Stimulated activated naive CD8-positive, alpha-beta T cell treated with anti-CD3 and anti-CD28 coated beads, Interleukin-15, amount 100 ng/mL, for 72 hours (primary cell): ENCODE data around the gene CSTF2.
A peak's percentile ranks its signal among the peaks of the same experiment; 100 is the strongest.
"Not testable (repeated sequence)": the region's sequence is repeated elsewhere in the genome, so short reads cannot be mapped to it uniquely, and the experiment has no call there.

Experiments used
- ATAC-seq: fragments of 150-1000 bp; cut with Tn5 transposase; 2 replicates; pipeline ENCODE4 v1.10.0; 2021; ENCODE audit warnings: mild to moderate bottlenecking, moderate library complexity
- DNase-seq, 2 donors: peaks; one replicate each; pipeline ENCODE4 v3.0.0; 2021 to 2022
- H3K27ac Mint-ChIP-seq, 2 donors: one replicate each; pipeline ENCODE4 v1.8.0; 2022; ENCODE audit warnings: mild to moderate bottlenecking in 2 of 2, mixed read lengths in 2 of 2, moderate library complexity in 2 of 2
- H3K27me3 Mint-ChIP-seq: one replicate; pipeline ENCODE4 v1.8.0; 2022; ENCODE audit warnings: mixed read lengths
- H3K4me1 Mint-ChIP-seq: one replicate; pipeline ENCODE4 v1.8.0; 2022; ENCODE audit warnings: mild to moderate bottlenecking, mixed read lengths
- H3K4me3 Mint-ChIP-seq, 2 donors: one replicate each; pipeline ENCODE4 v1.8.0; 2022; ENCODE audit warnings: mild to moderate bottlenecking in 2 of 2, mixed read lengths in 2 of 2, moderate library complexity in 1 of 2
- H3K9me3 Mint-ChIP-seq, 2 donors: one replicate each; pipeline ENCODE4 v1.8.0; 2022; ENCODE audit warnings: mixed read lengths in 2 of 2

Gene CSTF2

GRCh38 chrX:100819837-100820666 is at the start of gene CSTF2:
Gene CSTF2, plus strand, starts transcription at chrX:100820391. Its CDS starts 26 bp downstream, at chrX:100820417.
- ATAC-seq (peak; percentile 99), DNase-seq (peak; percentile 70 to 84)
- H3K4me3 Mint-ChIP-seq = peak within 1 kb of the TSS; percentile 88 to 92
- H3K4me1 Mint-ChIP-seq = peaks cover 8% of the 10 kb centered on the region
- H3K27me3 Mint-ChIP-seq = peaks cover 3% of the 10 kb centered on the region
- no peaks in the 10 kb centered on the region for H3K9me3 Mint-ChIP-seq
- H3K27ac Mint-ChIP-seq = peak within 1 kb of the TSS; percentile 75 to 95

- H3K27me3 Mint-ChIP-seq, H3K27ac Mint-ChIP-seq, DNase-seq, ATAC-seq, H3K9me3 Mint-ChIP-seq, H3K4me3 Mint-ChIP-seq, H3K4me1 Mint-ChIP-seq: not testable (repeated sequence)
Measured at GRCh38 chrX:100796371-100796770, 23.8 kb upstream of the CSTF2 start.

- H3K9me3 Mint-ChIP-seq = no peaks in the 10 kb centered on the region
- H3K4me3 Mint-ChIP-seq = no peak overlapping the region
- peaks cover 12% of the 10 kb centered on the region for H3K27me3 Mint-ChIP-seq
- H3K4me1 Mint-ChIP-seq = no peaks in the 10 kb centered on the region
- DNase-seq (no peak), ATAC-seq (no peak)
- H3K27ac Mint-ChIP-seq = peak overlapping the region in 1 of 2 donors; percentile 43
Measured at GRCh38 chrX:100797359-100797758, 22.8 kb upstream of the CSTF2 start.

- no peak for ATAC-seq
- peaks cover 19% of the 10 kb centered on the region for H3K27me3 Mint-ChIP-seq
Measured at GRCh38 chrX:100798484-100799214, 21.5 kb upstream of the CSTF2 start.

GRCh38 chrX:100802843-100803242 is 17.3 kb upstream of the CSTF2 start:
- Mint-ChIP-seq H3K4me1 (no peaks in the 10 kb centered on the region), H3K27ac (no peak overlapping the region), H3K4me3 (no peak overlapping the region), H3K27me3 (peaks cover 38% of the 10 kb centered on the region), H3K9me3 (peaks cover 0 to 24% of the 10 kb centered on the region in 2 donors)
- DNase-seq (no peak), ATAC-seq (no peak)

More at GRCh38 chrX:100798484-100799214, 21.5 kb upstream of the CSTF2 start:
- no peak for DNase-seq
- Mint-ChIP-seq H3K4me1 (no peaks in the 10 kb centered on the region), H3K27ac (no peak overlapping the region), H3K9me3 (no peaks in the 10 kb centered on the region), H3K4me3 (no peak overlapping the region)

GRCh38 chrX:100804780-100805179 is 15.4 kb upstream of the CSTF2 start:
- Mint-ChIP-seq H3K4me3 (no peak overlapping the region), H3K9me3 (peaks cover 5 to 39% of the 10 kb centered on the region in 2 donors), H3K27ac (no peak overlapping the region), H3K4me1 (no peaks in the 10 kb centered on the region), H3K27me3 (peaks cover 57% of the 10 kb centered on the region)
- ATAC-seq = no peak
- no peak for DNase-seq

GRCh38 chrX:100808265-100808664 is 11.9 kb upstream of the CSTF2 start:
- peaks cover 10 to 39% of the 10 kb centered on the region in 2 donors for H3K9me3 Mint-ChIP-seq
- H3K4me3 Mint-ChIP-seq, ATAC-seq, DNase-seq, H3K4me1 Mint-ChIP-seq, H3K27ac Mint-ChIP-seq: not testable (repeated sequence)
- H3K27me3 Mint-ChIP-seq = peaks cover 67% of the 10 kb centered on the region

GRCh38 chrX:100812216-100813158 is 7.7 kb upstream of the CSTF2 start:
- ATAC-seq (no peak), DNase-seq (no peak)
- Mint-ChIP-seq H3K4me1 (no peaks in the 10 kb centered on the region), H3K4me3 (no peak overlapping the region), H3K9me3 (peaks cover 10 to 19% of the 10 kb centered on the region in 2 donors), H3K27me3 (peaks cover 66% of the 10 kb centered on the region), H3K27ac (no peak overlapping the region)

- Mint-ChIP-seq H3K27ac (no peak overlapping the region), H3K4me3 (no peak overlapping the region), H3K27me3 (peaks cover 22% of the 10 kb centered on the region), H3K9me3 (no peaks in the 10 kb centered on the region), H3K4me1 (peaks cover 8% of the 10 kb centered on the region)
- DNase-seq (no peak), ATAC-seq (no peak)
Measured at GRCh38 chrX:100817340-100817739, 2.9 kb upstream of the CSTF2 start.

GRCh38 chrX:100819534-100819836 is 706 bp upstream of the CSTF2 start:
- Mint-ChIP-seq H3K9me3 (no peaks in the 10 kb centered on the region), H3K27me3 (peaks cover 9% of the 10 kb centered on the region), H3K4me3 (peak overlapping the region; percentile 88 to 92), H3K4me1 (peaks cover 8% of the 10 kb centered on the region), H3K27ac (peak overlapping the region; percentile 75 to 95)
- DNase-seq (no peak), ATAC-seq (no peak)

- no peaks in the 10 kb centered on the region for H3K27me3 Mint-ChIP-seq
- peak overlapping the region; percentile 88 to 98 for H3K27ac Mint-ChIP-seq
- peak overlapping the region; percentile 64 to 65 for H3K4me3 Mint-ChIP-seq
- peaks cover 31% of the 10 kb centered on the region for H3K4me1 Mint-ChIP-seq
- no peaks in the 10 kb centered on the region for H3K9me3 Mint-ChIP-seq
- peak; percentile 93 for ATAC-seq
- peak; percentile 3 to 33 for DNase-seq
Measured at GRCh38 chrX:100829730-100830129, 9.5 kb downstream of the CSTF2 start.

- peak; percentile 29 for ATAC-seq
- H3K4me3 Mint-ChIP-seq = peak overlapping the region; percentile 64 to 65
- no peak for DNase-seq
Measured at GRCh38 chrX:100830143-100830542, 10.0 kb downstream of the CSTF2 start.

GRCh38 chrX:100830547-100830946 is 10.4 kb downstream of the CSTF2 start:
- Mint-ChIP-seq H3K27me3 (no peaks in the 10 kb centered on the region), H3K4me1 (peaks cover 31% of the 10 kb centered on the region), H3K4me3 (peak overlapping the region; percentile 59 to 72), H3K27ac (peak overlapping the region in 1 of 2 donors; percentile 98), H3K9me3 (no peaks in the 10 kb centered on the region)
- ATAC-seq = no peak
- no peak for DNase-seq

More at GRCh38 chrX:100830143-100830542, 10.0 kb downstream of the CSTF2 start:
- Mint-ChIP-seq H3K9me3 (no peaks in the 10 kb centered on the region), H3K27ac (peak overlapping the region; percentile 88 to 98), H3K4me1 (peaks cover 31% of the 10 kb centered on the region), H3K27me3 (no peaks in the 10 kb centered on the region)

- H3K27me3 Mint-ChIP-seq = no peaks in the 10 kb centered on the region
- H3K4me3 Mint-ChIP-seq = no peak overlapping the region
- ATAC-seq (peak; percentile 37), DNase-seq (no peak)
- no peaks in the 10 kb centered on the region for H3K9me3 Mint-ChIP-seq
- peak overlapping the region in 1 of 2 donors; percentile 33 for H3K27ac Mint-ChIP-seq
- peaks cover 31% of the 10 kb centered on the region for H3K4me1 Mint-ChIP-seq
Measured at GRCh38 chrX:100831219-100831946, 11.2 kb downstream of the CSTF2 start.

- ATAC-seq (no peak), DNase-seq (no peak)
- no peak overlapping the region for H3K4me3 Mint-ChIP-seq
- no peaks in the 10 kb centered on the region for H3K9me3 Mint-ChIP-seq
- H3K27ac Mint-ChIP-seq = no peak overlapping the region
- no peaks in the 10 kb centered on the region for H3K27me3 Mint-ChIP-seq
- no peaks in the 10 kb centered on the region for H3K4me1 Mint-ChIP-seq
Measured at GRCh38 chrX:100850317-100850716, 30.1 kb downstream of the CSTF2 start.
